Adrenal gland (tissue), 12 donors: ENCODE data around the gene TEAD1. TPM values are rescaled to one million over a fixed set of nuclear protein-coding genes. Genes with fewer than 3 reads are reported as not detected.

Source experiments
- DNase-seq, 7 donors: peaks; one replicate each; pipeline ENCODE4 v3.0.0-alpha.2; 2019 to 2020
- H3K27ac ChIP-seq, 5 donors: fragments of 200-600 bp; sonication (generic) in 4 of 5; 1 replicate in 3 of 5; 2 replicates in 2 of 5; pipeline versions ENCODE4 v1.5.1 to v1.8.0; 2016 to 2020; ENCODE audit warnings: mild to moderate bottlenecking in 1 of 5
- H3K27me3 ChIP-seq: fragments of 200-600 bp; 2 replicates; pipeline ENCODE4 v1.8.0; 2021
- H3K36me3 ChIP-seq, 2 donors: fragments of 200-600 bp; replicated peaks in 1 of 2; 1 replicate in 1 of 2; 2 replicates in 1 of 2; pipeline versions ENCODE4 v1.5.1 to v1.8.0; 2018 to 2022
- H3K4me1 ChIP-seq, 2 donors: fragments of 200-600 bp; replicated peaks in 1 of 2; 1 replicate in 1 of 2; 2 replicates in 1 of 2; pipeline versions ENCODE4 v1.5.1 to v1.8.0; 2018 to 2021
- H3K4me3 ChIP-seq, 4 donors: fragments of 200-600 bp; sonication (generic) in 3 of 4; one replicate each; pipeline ENCODE4 v1.5.1; 2016 to 2018
- H3K9me3 ChIP-seq, 3 donors: fragments of 200-600 bp; sonication (generic) in 1 of 3; replicated peaks in 1 of 3; 1 replicate in 2 of 3; 2 replicates in 1 of 3; pipeline versions ENCODE4 v1.5.1 to v1.8.0; 2016 to 2021
- CTCF ChIP-seq, 6 experiments: fragments of 450-650 bp in 4 of 6; fragments of 200-600 bp in 2 of 6; sonication (generic) in 1 of 6; IDR thresholded peaks; 1 replicate in 5 of 6; 2 replicates in 1 of 6; pipeline versions ENCODE4 v1.5.1 to v1.8.0; 2016 to 2021; ENCODE audit warnings: antibody characterized with exemption in 6 of 6, mild to moderate bottlenecking in 2 of 6, moderate library complexity in 1 of 6
- POLR2A ChIP-seq, 2 donors: fragments of 450-650 bp; IDR thresholded peaks; one replicate each; pipeline ENCODE4 v1.6.1; 2017; ENCODE audit warnings: antibody characterized with exemption in 2 of 2, mild to moderate bottlenecking in 2 of 2, moderate library complexity in 1 of 2
- WGBS, 4 donors: extraction: QIAGEN DNeasy Blood & Tissue Kit in 2 of 4; methylation state at CpG; one replicate each; pipeline versions ENCODE4 v1.1.5 to v1.1.7; 2013 to 2017; 5-methylcytosine and 5-hydroxymethylcytosine counted together
- intact Hi-C, 2 donors: fragments of 100-400 bp; cut with DNase I; formaldehyde crosslinking; loops; one replicate each; pipeline versions ENCODE4 v1.14.1 to v1.15.0; 2022 to 2023
- polyA plus RNA-seq, 3 donors: library from polyadenylated mRNA; stranded (reverse); fragments of 200-250 nt in 2 of 3; fragments of 350-450 nt in 1 of 3; fragmentation: Illumina TruSeq in 1 of 3; extraction: RNeasy Lipid Tissue Mini Kit (QIAGEN cat#74804) in 1 of 3; gene quantifications; one replicate each; pipeline ENCODE4 v1.2.3, GENCODE V29; 2013 to 2014
- total RNA-seq, 9 donors: library from RNA; depleted of rRNA in 4 of 9; stranded (reverse); fragments of >200 nt in 4 of 9; fragments of 120-200 nt in 1 of 9; fragmentation: NEBNext Ultra II Directional in 1 of 9; extraction: Animal tissue kit (Norgen Biotek cat#: 25700) in 1 of 9; gene quantifications; one replicate each; pipeline versions ENCODE4 v1.1.0 to v1.2.4, GENCODE V29; 2013 to 2023
- donor health status: healthy with polysubstance abuse.
- donor health status: Bipolar disorder and iron deficiency.
- donor health status: DM: yes; HTN: yes; CAD: no.
- donor health status: DM: no; HTN: no; CAD: no.
- donor health status: DM: no; HTN: no; CAD: no.
- donor health status: DM: yes; HTN: yes; CAD: no.

Gene TEAD1
- total and polyA plus RNA-seq, 12 donors, result 3.9 to 49.9 (median 35.1) TPM

- H3K36me3 ChIP-seq, result no peaks in the 10 kb centered on the region
- H3K27me3 ChIP-seq, result no peaks in the 10 kb centered on the region
- H3K4me1 ChIP-seq, result peaks cover 21 to 46% of the 10 kb centered on the region in 2 donors
- peak overlapping the region in 1 of 4 donors; percentile 18 for H3K4me3 ChIP-seq
- DNase-seq, result peak; percentile 49 to 77 (median 56)
- H3K9me3 ChIP-seq, result no peaks in the 10 kb centered on the region
- TF ChIP-seq CTCF (IDR thresholded peaks at IDR 0.05) (no peak), POLR2A (IDR thresholded peaks at IDR 0.05) (no peak)
- 9 to 17% (median 12%) methylated on average over 9 of the region's 9 CpGs for WGBS, 4 donors
- peak overlapping the region in 2 of 5 donors; percentile 58 to 69 for H3K27ac ChIP-seq
- intact Hi-C loops, result no loop called here
These were observed 167.9 kb downstream of the TEAD1 start for GRCh38 chr11:12841946-12842630.

DNA sequence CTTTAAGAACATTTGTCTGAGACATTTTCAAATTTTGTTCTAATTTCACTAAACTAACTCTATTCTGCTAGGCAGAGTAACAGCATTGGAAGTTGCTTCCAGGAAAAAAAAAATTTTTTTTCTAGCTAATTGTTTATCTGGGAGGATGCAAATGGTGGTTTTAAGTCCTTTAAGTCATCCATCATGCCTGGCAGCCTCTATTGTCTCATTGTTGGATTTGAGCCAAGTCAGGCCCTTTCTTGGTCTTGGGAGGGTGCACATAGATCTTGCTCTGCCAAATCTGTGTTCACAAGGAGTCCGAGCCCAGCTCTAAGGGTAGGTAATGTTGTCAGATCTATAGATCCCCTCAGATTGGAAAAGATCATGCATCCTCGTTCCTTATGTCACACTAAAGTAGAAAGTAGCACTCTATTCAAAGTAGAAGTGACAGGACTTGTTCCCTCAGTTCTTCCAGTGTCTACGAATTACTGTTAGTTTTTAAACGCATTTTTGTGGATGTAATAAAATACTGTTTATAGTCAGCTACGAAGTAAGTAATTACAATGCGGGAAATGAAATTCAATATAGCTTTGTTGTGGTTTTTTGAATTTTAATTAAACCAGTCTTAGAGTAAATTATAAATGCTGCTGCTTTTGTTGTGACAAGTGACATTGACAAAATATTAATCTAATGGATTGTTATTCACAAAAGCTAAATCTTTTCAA is 168.9 kb downstream of the TEAD1 start:
- no peaks in the 10 kb centered on the region for H3K36me3 ChIP-seq
- H3K4me3 ChIP-seq, result no peak overlapping the region
- no peaks in the 10 kb centered on the region for H3K27me3 ChIP-seq
- no peak for TF ChIP-seq POLR2A (IDR thresholded peaks at IDR 0.05)
- WGBS, 4 donors, result 70 to 75% (median 73%) methylated on average over 6 of the region's 6 CpGs
- peak overlapping the region in 1 of 5 donors; percentile 69 for H3K27ac ChIP-seq
- intact Hi-C loops, result no loop called here
- H3K9me3 ChIP-seq, result no peaks in the 10 kb centered on the region
- DNase-seq, result peak in 3 of 7 donors; percentile 27 to 34 (median 32)
- H3K4me1 ChIP-seq, result peaks cover 21 to 46% of the 10 kb centered on the region in 2 donors

DNA sequence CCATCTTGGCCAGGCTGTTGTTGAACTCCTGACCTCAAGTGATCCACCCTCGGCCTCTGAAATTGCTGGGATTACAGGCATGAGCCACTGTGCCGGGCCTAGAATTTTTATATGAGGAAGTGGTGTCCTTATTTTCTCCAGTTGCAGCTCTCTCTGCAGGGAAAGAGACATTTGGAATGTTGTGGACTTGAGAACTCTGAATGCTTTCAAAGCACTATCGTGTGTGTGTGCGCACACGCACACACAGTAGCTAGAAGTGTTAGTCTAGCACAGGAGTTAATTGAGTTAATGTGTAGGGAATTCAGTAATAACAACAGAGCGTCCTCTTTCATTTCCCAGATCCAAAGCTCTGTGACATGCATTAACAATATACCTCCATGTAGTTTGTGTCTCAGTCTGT is 170.9 kb downstream of the TEAD1 start:
- TF ChIP-seq POLR2A (IDR thresholded peaks at IDR 0.05) (no peak), CTCF (IDR thresholded peaks at IDR 0.05) (no peak)
- no peak overlapping the region for H3K27ac ChIP-seq
- DNase-seq, result no peak

DNA sequence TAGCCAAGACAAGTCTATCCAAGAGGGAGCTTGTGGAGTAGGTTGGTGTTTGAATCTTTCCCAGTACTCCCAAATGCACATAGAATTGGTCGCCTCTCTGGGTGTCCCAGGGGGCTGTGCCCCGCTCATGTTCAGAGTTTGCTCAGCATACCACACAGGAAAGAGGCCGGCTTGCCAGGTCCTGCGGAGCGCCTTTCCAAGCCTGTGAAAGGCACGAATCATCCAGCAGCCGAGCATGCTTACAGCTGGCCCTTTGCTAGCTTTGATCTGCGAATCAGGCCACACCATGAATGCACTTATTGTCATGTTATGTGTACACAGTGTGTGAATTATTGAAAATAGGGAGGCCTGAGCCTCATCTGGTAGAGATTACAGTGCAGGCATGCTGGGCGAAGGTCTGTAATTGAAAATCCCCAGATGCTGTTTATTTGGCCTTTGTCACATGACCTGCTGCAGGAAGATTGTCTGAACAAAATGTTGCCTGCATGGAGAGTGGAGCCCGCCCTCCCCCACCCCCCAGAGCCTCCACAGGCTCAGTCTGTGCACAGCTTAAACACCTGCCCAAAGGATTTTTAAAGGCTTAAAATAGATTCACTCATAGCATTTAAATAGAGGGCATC is 171.6 kb downstream of the TEAD1 start:
- H3K27ac ChIP-seq, result peak overlapping the region in 2 of 5 donors; percentile 6 to 48
- H3K4me1 ChIP-seq, result peaks cover 16 to 34% of the 10 kb centered on the region in 2 donors
- no peaks in the 10 kb centered on the region for H3K9me3 ChIP-seq
- intact Hi-C loops, result no loop called here
- no peaks in the 10 kb centered on the region for H3K27me3 ChIP-seq
- H3K4me3 ChIP-seq, result no peak overlapping the region
- DNase-seq, result no peak
- H3K36me3 ChIP-seq, result no peaks in the 10 kb centered on the region
- no peak for TF ChIP-seq CTCF (IDR thresholded peaks at IDR 0.05)
- no peak for TF ChIP-seq POLR2A (IDR thresholded peaks at IDR 0.05)
- 65 to 82% (median 72%) methylated on average over 1 to 10 of the region's 10 CpGs for WGBS, 4 donors

More for the DNA sequence above, 170.9 kb downstream of the TEAD1 start:
- no peaks in the 10 kb centered on the region for H3K27me3 ChIP-seq
- no peak overlapping the region for H3K4me3 ChIP-seq
- WGBS, 4 donors, result 93 to 95% (median 95%) methylated on average over 4 to 6 of the region's 6 CpGs
- peaks cover 21 to 38% of the 10 kb centered on the region in 2 donors for H3K4me1 ChIP-seq
- H3K36me3 ChIP-seq, result no peaks in the 10 kb centered on the region
- intact Hi-C loops, result no loop called here
- no peaks in the 10 kb centered on the region for H3K9me3 ChIP-seq
